Lung (tissue), 12 donors: ENCODE results near the gene FFAR1. TPM values are rescaled to one million over a fixed set of nuclear protein-coding genes. Genes with fewer than 3 reads are reported as not detected.

Source experiments
- ATAC-seq: fragments of 200-7000 bp; cut with Tn5 transposase; one replicate; pipeline ENCODE4 v1.9.1; 2020; ENCODE audit warnings: moderate number of reproducible peaks; ENCODE audit not compliant: insufficient read depth, low FRiP score
- DNase-seq, 3 donors: peaks; one replicate each; pipeline ENCODE4 v3.0.0-alpha.2; 2013 to 2017
- H3K27ac ChIP-seq, 2 donors: one replicate each; pipeline ENCODE4 v1.5.1; 2013; ENCODE audit warnings: mild to moderate bottlenecking in 2 of 2, moderate library complexity in 2 of 2, control low read depth in 1 of 2, inconsistent platforms in 1 of 2, low read depth in 1 of 2, low read length in 1 of 2
- H3K27me3 ChIP-seq, 3 donors: one replicate each; pipeline ENCODE4 v1.5.1; 2013; ENCODE audit warnings: low read length in 2 of 3; ENCODE audit not compliant: control insufficient read depth in 3 of 3, insufficient read depth in 3 of 3
- H3K36me3 ChIP-seq, 4 donors: one replicate each; pipeline ENCODE4 v1.5.1; 2013; ENCODE audit warnings: low read length in 4 of 4, mild to moderate bottlenecking in 1 of 4, moderate library complexity in 1 of 4; ENCODE audit not compliant: control insufficient read depth in 4 of 4, insufficient read depth in 4 of 4
- H3K4me1 ChIP-seq, 5 donors: one replicate each; pipeline ENCODE4 v1.5.1; 2013; ENCODE audit warnings: low read length in 5 of 5, mild to moderate bottlenecking in 2 of 5, moderate library complexity in 1 of 5; ENCODE audit not compliant: control insufficient read depth in 5 of 5, insufficient read depth in 5 of 5
- H3K4me3 ChIP-seq: one replicate; pipeline ENCODE4 v1.5.1; 2013; ENCODE audit warnings: mild to moderate bottlenecking, control low read depth, moderate library complexity
- H3K9ac ChIP-seq, 2 donors: one replicate each; pipeline ENCODE4 v1.5.1; 2013; ENCODE audit warnings: low read length in 2 of 2, control low read depth in 1 of 2; ENCODE audit not compliant: insufficient read depth in 1 of 2
- H3K9me3 ChIP-seq, 4 donors: one replicate each; pipeline ENCODE4 v1.5.1; 2013; ENCODE audit warnings: low read length in 3 of 4, mild to moderate bottlenecking in 1 of 4, moderate library complexity in 1 of 4; ENCODE audit not compliant: control insufficient read depth in 4 of 4, insufficient read depth in 3 of 4
- CTCF ChIP-seq: IDR thresholded peaks from 2 replicates; pipeline ENCODE4 v1.5.1; 2012; ENCODE audit warnings: mild to moderate bottlenecking; ENCODE audit errors: control extremely low read depth, extremely low read depth
- WGBS, 2 donors: extraction: QIAGEN DNeasy Blood & Tissue Kit; methylation state at CpG; one replicate each; pipeline ENCODE4 v1.1.7; 2013; 5-methylcytosine and 5-hydroxymethylcytosine counted together
- polyA plus RNA-seq, 2 donors: library from polyadenylated mRNA; stranded (reverse); fragments of 200-250 nt; gene quantifications; one replicate each; pipeline ENCODE4 v1.2.1, GENCODE V29; 2013
- total RNA-seq, 2 donors: library from RNA; depleted of rRNA in 1 of 2; stranded (reverse); fragments of >200 nt in 1 of 2; gene quantifications; one replicate each; pipeline ENCODE4 v1.2.1, GENCODE V29; 2014 to 2021
- donor health status: control.
- donor health status: control.
- donor health status: Bipolar disorder and iron deficiency.
- donor health status: healthy.
- donor health status: DM: yes; HTN: yes; CAD: no.

FFAR1 gene
- total and polyA plus RNA-seq, 4 donors: 0.06 to 1.1 (median 0.43) TPM

GRCh38 chr19:35342430-35342829, 5.3 kb upstream of the FFAR1 start:
- H3K27me3 ChIP-seq: no peaks in the 10 kb centered on the region
- no peak for ATAC-seq
- peaks cover 0 to 5% (median 0%) of the 10 kb centered on the region in 4 donors for H3K36me3 ChIP-seq
- H3K9ac ChIP-seq: no peak overlapping the region
- no peaks in the 10 kb centered on the region for H3K9me3 ChIP-seq
- 75 to 76% methylated on average over 5 of the region's 5 CpGs for WGBS, 2 donors
- H3K27ac ChIP-seq: no peak overlapping the region
- H3K4me1 ChIP-seq: no peaks in the 10 kb centered on the region
- no peak overlapping the region for H3K4me3 ChIP-seq
- TF ChIP-seq CTCF: no peak
- DNase-seq: no peak

GRCh38 chr19:35344511-35345031, 3.1 kb upstream of the FFAR1 start:
- DNase-seq (no peak), ATAC-seq (no peak)
- no peak overlapping the region for H3K27ac ChIP-seq
- H3K27me3 ChIP-seq: no peaks in the 10 kb centered on the region
- TF ChIP-seq CTCF: no peak
- no peaks in the 10 kb centered on the region for H3K9me3 ChIP-seq
- H3K9ac ChIP-seq: no peak overlapping the region
- peaks cover 0 to 3% (median 0%) of the 10 kb centered on the region in 4 donors for H3K36me3 ChIP-seq
- WGBS, 2 donors: 86 to 90% methylated on average over 17 of the region's 17 CpGs
- no peaks in the 10 kb centered on the region for H3K4me1 ChIP-seq
- no peak overlapping the region for H3K4me3 ChIP-seq

- DNase-seq (no peak), ATAC-seq (no peak)
- Histone ChIP-seq H3K9me3 (no peaks in the 10 kb centered on the region), H3K27me3 (no peaks in the 10 kb centered on the region), H3K27ac (no peak overlapping the region), H3K4me3 (no peak overlapping the region), H3K4me1 (no peaks in the 10 kb centered on the region), H3K36me3 (no peaks in the 10 kb centered on the region), H3K9ac (no peak overlapping the region)
- TF ChIP-seq CTCF: no peak
- WGBS, 2 donors: 74 to 87% methylated on average over 11 of the region's 11 CpGs
Observed at GRCh38 chr19:35345671-35346111, 2.0 kb upstream of the FFAR1 start.
